ENCODE measurements around the gene TMEM47. TPM values are rescaled to one million over a fixed set of nuclear protein-coding genes. Genes with fewer than 3 reads are reported as not detected.

TMEM47 gene
- total and polyA plus RNA-seq, 9 of the 15 experiments (the other 6 are each of a cell fraction or from before 2014, with no cell fraction given): 0.03 to 0.04 (median 0.03) TPM; not detected in 6

GRCh38 chrX:34653811-34654210 is 3.3 kb downstream of the TMEM47 start (continued):
- TF ChIP-seq, protein P1, sequence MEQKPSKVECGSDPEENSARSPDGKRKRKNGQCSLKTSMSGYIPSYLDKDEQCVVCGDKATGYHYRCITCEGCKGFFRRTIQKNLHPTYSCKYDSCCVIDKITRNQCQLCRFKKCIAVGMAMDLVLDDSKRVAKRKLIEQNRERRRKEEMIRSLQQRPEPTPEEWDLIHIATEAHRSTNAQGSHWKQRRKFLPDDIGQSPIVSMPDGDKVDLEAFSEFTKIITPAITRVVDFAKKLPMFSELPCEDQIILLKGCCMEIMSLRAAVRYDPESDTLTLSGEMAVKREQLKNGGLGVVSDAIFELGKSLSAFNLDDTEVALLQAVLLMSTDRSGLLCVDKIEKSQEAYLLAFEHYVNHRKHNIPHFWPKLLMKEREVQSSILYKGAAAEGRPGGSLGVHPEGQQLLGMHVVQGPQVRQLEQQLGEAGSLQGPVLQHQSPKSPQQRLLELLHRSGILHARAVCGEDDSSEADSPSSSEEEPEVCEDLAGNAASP (IDR thresholded peaks at IDR 0.05): no peak

DNA sequence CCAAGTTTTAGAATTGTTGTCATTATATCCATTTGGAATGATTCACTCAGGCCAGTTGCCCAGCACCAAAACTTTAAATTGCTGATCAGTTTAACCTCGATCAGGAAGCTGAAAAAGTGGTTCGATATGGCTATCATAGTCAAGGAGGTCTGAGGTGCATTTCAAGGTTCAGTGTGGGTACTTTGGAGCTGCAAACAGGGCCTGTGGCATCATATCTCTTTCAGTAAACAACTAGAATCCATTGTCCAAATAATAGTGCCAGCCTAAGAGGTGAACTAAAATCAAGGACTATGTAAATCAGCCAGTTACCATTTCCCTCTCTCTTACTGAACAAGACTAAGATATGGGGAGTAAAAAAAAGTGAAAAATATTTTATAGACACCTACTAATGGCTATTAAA is 14.2 kb downstream of the TMEM47 start:
- Histone ChIP-seq H3K79me2 (ENCODE audit: control insufficient read depth, insufficient read depth, low read length) (no peaks in the 10 kb centered on the region), H3K27me3 (ENCODE audit: control insufficient read depth in 2 of 2, insufficient read depth in 2 of 2, low read length in 2 of 2) (no peaks in the 10 kb centered on the region), H3K27ac (ENCODE audit: extremely low read depth, low read depth, low read length) (no peak overlapping the region), H3K4me3 (no peak overlapping the region), H3K9me3 (replicated peaks; ENCODE audit: control insufficient read depth, insufficient read depth, low read depth, low read length) (no peaks in the 10 kb centered on the region), H3K9me1 (ENCODE audit: control insufficient read depth, insufficient read depth, low read length) (no peaks in the 10 kb centered on the region), H3K4me2 (ENCODE audit: insufficient read depth, low read length) (no peak overlapping the region), H4K20me1 (replicated peaks; ENCODE audit: control insufficient read depth, insufficient read depth, low read length) (no peaks in the 10 kb centered on the region), H2AFZ (ENCODE audit: low read depth, low read length) (no peak overlapping the region), H3K4me1 (replicated peaks in 1 of 2; ENCODE audit: control insufficient read depth in 2 of 2, insufficient read depth in 2 of 2, low read length in 2 of 2) (no peaks in the 10 kb centered on the region), H3K9ac (ENCODE audit: insufficient read depth in 1 of 2, low read depth in 2 of 2, low read length in 2 of 2) (no peak overlapping the region), H3K36me3 (ENCODE audit: control insufficient read depth, insufficient read depth, low read length) (no peaks in the 10 kb centered on the region)
- 0% methylated on average over 2 of the region's 2 CpGs for WGBS (ENCODE audit: insufficient coverage, low coverage, missing lambda C conversion rate)
- DNase-seq (ENCODE audit: extremely low read depth in 1 of 4, low spot score in 3 of 4): no peak
- ChIA-PET CTCF (ENCODE audit: low intra/inter-chr PET ratio) (no interaction called here), POLR2A (no interaction called here)
- in situ Hi-C loops (cut with MboI): no loop called here
- intact Hi-C loops (cut with micrococcal nuclease): no loop called here
- no peak for FAIRE-seq
- no peak for ATAC-seq
- no TSS peak for BruUV-seq (replicated peaks)
- TF ChIP-seq, protein P2, sequence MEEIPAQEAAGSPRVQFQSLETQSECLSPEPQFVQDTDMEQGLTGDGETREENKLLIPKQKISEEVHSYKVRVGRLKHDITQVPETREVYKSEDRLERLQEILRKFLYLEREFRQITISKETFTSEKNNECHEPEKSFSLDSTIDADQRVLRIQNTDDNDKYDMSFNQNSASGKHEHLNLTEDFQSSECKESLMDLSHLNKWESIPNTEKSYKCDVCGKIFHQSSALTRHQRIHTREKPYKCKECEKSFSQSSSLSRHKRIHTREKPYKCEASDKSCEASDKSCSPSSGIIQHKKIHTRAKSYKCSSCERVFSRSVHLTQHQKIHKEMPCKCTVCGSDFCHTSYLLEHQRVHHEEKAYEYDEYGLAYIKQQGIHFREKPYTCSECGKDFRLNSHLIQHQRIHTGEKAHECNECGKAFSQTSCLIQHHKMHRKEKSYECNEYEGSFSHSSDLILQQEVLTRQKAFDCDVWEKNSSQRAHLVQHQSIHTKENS (CRISPR knock-in tag; IDR thresholded peaks at IDR 0.05): no peak
- TF ChIP-seq RB1 (IDR thresholded peaks at IDR 0.05; ENCODE audit: low read depth): no peak
- TF ChIP-seq MCM2 (IDR thresholded peaks at IDR 0.05; ENCODE audit: low read depth): no peak
- TF ChIP-seq, protein P3, sequence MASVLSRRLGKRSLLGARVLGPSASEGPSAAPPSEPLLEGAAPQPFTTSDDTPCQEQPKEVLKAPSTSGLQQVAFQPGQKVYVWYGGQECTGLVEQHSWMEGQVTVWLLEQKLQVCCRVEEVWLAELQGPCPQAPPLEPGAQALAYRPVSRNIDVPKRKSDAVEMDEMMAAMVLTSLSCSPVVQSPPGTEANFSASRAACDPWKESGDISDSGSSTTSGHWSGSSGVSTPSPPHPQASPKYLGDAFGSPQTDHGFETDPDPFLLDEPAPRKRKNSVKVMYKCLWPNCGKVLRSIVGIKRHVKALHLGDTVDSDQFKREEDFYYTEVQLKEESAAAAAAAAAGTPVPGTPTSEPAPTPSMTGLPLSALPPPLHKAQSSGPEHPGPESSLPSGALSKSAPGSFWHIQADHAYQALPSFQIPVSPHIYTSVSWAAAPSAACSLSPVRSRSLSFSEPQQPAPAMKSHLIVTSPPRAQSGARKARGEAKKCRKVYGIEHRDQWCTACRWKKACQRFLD (CRISPR knock-in tag; IDR thresholded peaks at IDR 0.05): no peak
- TF ChIP-seq PTRF (tag; IDR thresholded peaks at IDR 0.05): no peak
- no peak for TF ChIP-seq NCOA1 (IDR thresholded peaks at IDR 0.05; ENCODE audit: low read depth)
- no peak for TF ChIP-seq ZNF586 (CRISPR knock-in tag; conservative IDR thresholded peaks at IDR 0.05)
- TF ChIP-seq ZNF764 (CRISPR knock-in tag; IDR thresholded peaks at IDR 0.05; ENCODE audit: low read depth): no peak
- no peak for TF ChIP-seq CHCHD3 (CRISPR knock-in tag; IDR thresholded peaks at IDR 0.05)
- no peak for TF ChIP-seq NCOA4 (IDR thresholded peaks at IDR 0.05; ENCODE audit: partially characterized antibody)

Data from K562 (cell line).